Right lobe of liver (tissue), 6 donors: Measurements from ENCODE around the gene KDM7A. TPM values are rescaled to one million over a fixed set of nuclear protein-coding genes. Genes with fewer than 3 reads are reported as not detected.

ENCODE experiments used
- ATAC-seq, 4 donors: fragments of 200-7000 bp; cut with Tn5 transposase; one replicate each; pipeline ENCODE4 v1.9.1; 2020; ENCODE audit warnings: mild to moderate bottlenecking in 4 of 4, moderate library complexity in 4 of 4
- DNase-seq, 3 donors: peaks; one replicate each; pipeline ENCODE4 v3.0.0-alpha.2; 2020
- H3K27ac ChIP-seq, 3 donors: fragments of 200-600 bp; one replicate each; pipeline ENCODE4 v1.8.0; 2022
- H3K27me3 ChIP-seq, 2 donors: fragments of 200-600 bp; one replicate each; pipeline ENCODE4 v1.8.0; 2022
- H3K36me3 ChIP-seq, 4 donors: fragments of 200-600 bp; sonication (generic) in 1 of 4; one replicate each; pipeline versions ENCODE4 v1.5.1 to v1.8.0; 2017 to 2022; ENCODE audit warnings: control low read depth in 1 of 4
- H3K4me1 ChIP-seq, 4 donors: fragments of 200-600 bp; sonication (generic) in 1 of 4; one replicate each; pipeline versions ENCODE4 v1.5.1 to v1.8.0; 2017 to 2022; ENCODE audit warnings: control low read depth in 1 of 4
- H3K4me3 ChIP-seq, 3 donors: fragments of 200-600 bp; one replicate each; pipeline ENCODE4 v1.8.0; 2022
- H3K9me3 ChIP-seq, 4 donors: fragments of 200-600 bp; sonication (generic) in 1 of 4; one replicate each; pipeline versions ENCODE4 v1.5.1 to v1.8.0; 2017 to 2022; ENCODE audit warnings: control low read depth in 1 of 4
- CTCF ChIP-seq, 4 donors: fragments of 200-600 bp in 3 of 4; fragments of 450-650 bp in 1 of 4; IDR thresholded peaks; one replicate each; pipeline versions ENCODE4 v1.5.1 to v1.8.0; 2016 to 2022; ENCODE audit warnings: antibody characterized with exemption in 4 of 4, mild to moderate bottlenecking in 2 of 4
- POLR2A ChIP-seq: fragments of 450-650 bp; IDR thresholded peaks from one replicate; pipeline ENCODE4 v1.6.1; 2017; ENCODE audit warnings: antibody characterized with exemption, mild to moderate bottlenecking
- WGBS: methylation state at CpG from one replicate; pipeline ENCODE4 v1.1.6; 2018; ENCODE audit warnings: low coverage, low lambda C conversion rate; ENCODE audit not compliant: insufficient coverage; ENCODE audit errors: missing lambda C conversion rate; 5-methylcytosine and 5-hydroxymethylcytosine counted together
- intact Hi-C, 2 donors: fragments of 100-400 bp; cut with DNase I; formaldehyde crosslinking; loops; one replicate each; pipeline versions ENCODE4 v1.11.2 to v1.14.1; 2022
- total RNA-seq, 6 experiments: library from RNA; depleted of rRNA in 2 of 6; stranded (reverse); fragments of >200 nt in 2 of 6; fragmentation: NEBNext Ultra II Directional in 3 of 6; extraction: Animal tissue kit (Norgen Biotek cat#: 25700) in 3 of 6; gene quantifications; one replicate each; pipeline versions ENCODE4 v1.1.0 to v1.2.4, GENCODE V29; 2016 to 2023
- donor health status: DM: no; HTN: yes; CAD: no.
- donor health status: DM: no; HTN: no; CAD: no.
- donor health status: DM: no; HTN: no; CAD: no.
- donor health status: DM: no; HTN: yes; CAD: no.
- donor health status: DM: no; HTN: yes; CAD: no.

Gene KDM7A
- total RNA-seq, 6 experiments from 2014 or later = 3.7 to 10.7 (median 6.8) TPM

GRCh38 chr7:140189917-140190316 lies 13.1 kb upstream of the KDM7A start:
- H3K9me3 ChIP-seq = no peaks in the 10 kb centered on the region
- H3K27me3 ChIP-seq = no peaks in the 10 kb centered on the region
- no peaks in the 10 kb centered on the region for H3K4me1 ChIP-seq
- DNase-seq (no peak), ATAC-seq (no peak)
- no peak overlapping the region for H3K27ac ChIP-seq
- intact Hi-C loops = no loop called here
- no peak for TF ChIP-seq CTCF (IDR thresholded peaks at IDR 0.05)
- no peak for TF ChIP-seq POLR2A
- no peak overlapping the region for H3K4me3 ChIP-seq
- 94% methylated on average over 2 of the region's 2 CpGs for WGBS
- H3K36me3 ChIP-seq = no peaks in the 10 kb centered on the region

GRCh38 chr7:140182917-140183316 lies 6.1 kb upstream of the KDM7A start:
- TF ChIP-seq POLR2A (no peak), CTCF (IDR thresholded peaks at IDR 0.05) (no peak)
- Histone ChIP-seq H3K4me3 (no peak overlapping the region), H3K36me3 (no peaks in the 10 kb centered on the region), H3K9me3 (no peaks in the 10 kb centered on the region), H3K27me3 (no peaks in the 10 kb centered on the region), H3K27ac (no peak overlapping the region), H3K4me1 (peaks cover 0 to under 1% (median 0%) of the 10 kb centered on the region in 4 donors)
- ATAC-seq = no peak
- intact Hi-C loops = no loop called here
- 66% methylated on average over 4 of the region's 4 CpGs for WGBS
- DNase-seq = no peak

GRCh38 chr7:140179339-140179738 lies 2.6 kb upstream of the KDM7A start:
- WGBS = 85% methylated on average over 3 of the region's 5 CpGs
- no peak overlapping the region for H3K27ac ChIP-seq
- H3K9me3 ChIP-seq = no peaks in the 10 kb centered on the region
- H3K4me1 ChIP-seq = peaks cover 0 to 12% (median 0%) of the 10 kb centered on the region in 4 donors
- intact Hi-C loops = loop anchor here in 1 of 2 donors (10.0 kb wide), 1 partner anchor 115 kb away; the partner anchor contains the start of gene PARP12
- no peak for ATAC-seq
- no peaks in the 10 kb centered on the region for H3K36me3 ChIP-seq
- H3K27me3 ChIP-seq = no peaks in the 10 kb centered on the region
- no peak for DNase-seq
- TF ChIP-seq POLR2A (no peak), CTCF (IDR thresholded peaks at IDR 0.05) (no peak)
- H3K4me3 ChIP-seq = no peak overlapping the region

GRCh38 chr7:140176122-140176701 lies 571 bp downstream of the KDM7A start:
- peak in 1 of 3 donors; percentile 35 for DNase-seq
- Histone ChIP-seq H3K36me3 (no peaks in the 10 kb centered on the region), H3K27me3 (no peaks in the 10 kb centered on the region), H3K9me3 (no peaks in the 10 kb centered on the region), H3K4me1 (peaks cover 0 to 33% (median 8%) of the 10 kb centered on the region in 4 donors), H3K27ac (peak overlapping the region; percentile 95 to 99 (median 97)), H3K4me3 (peak overlapping the region; percentile 74 to 90 (median 85))
- ATAC-seq = peak in 1 of 4 donors; percentile 0
- TF ChIP-seq CTCF (IDR thresholded peaks at IDR 0.05) = no peak
- no peak for TF ChIP-seq POLR2A
- intact Hi-C loops = loop anchor here in 1 of 2 donors (10.0 kb wide), 1 partner anchor 111 kb away; the partner anchor contains the start of gene PARP12
- 0% methylated on average over 1 of the region's 95 CpGs for WGBS
